K562 (cell line): ENCODE measurements around the gene PARD3B.

ENCODE experiments used
- ATF3 ChIP-seq, 2 experiments: fragments of 450-650 bp in 1 of 2; sonication (generic) in 1 of 2; formaldehyde crosslinking in 1 of 2; IDR thresholded peaks in 1 of 2; conservative IDR thresholded peaks in 1 of 2; 2 replicates each; pipeline versions ENCODE4 v1.6.1 to v1.8.1; 2016 to 2023; ENCODE audit warnings: mild to moderate bottlenecking in 2 of 2, moderate library complexity in 2 of 2, inconsistent platforms in 1 of 2, missing genetic modification reagents in 1 of 2
- CHAMP1 ChIP-seq: fragments of 450-650 bp; IDR thresholded peaks from 2 replicates; pipeline ENCODE4 v1.6.1; 2016; ENCODE audit warnings: mild to moderate bottlenecking
- CHCHD3 ChIP-seq: fragments of 250-450 bp; sonication (Bioruptor Pico); IDR thresholded peaks from 2 replicates; pipeline ENCODE4 v2.1.2; 2022; ENCODE audit warnings: mild to moderate bottlenecking
- FOXK1 ChIP-seq: sonication (generic); formaldehyde crosslinking; IDR thresholded peaks from 2 replicates; pipeline ENCODE4 v1.8.0; 2022; ENCODE audit warnings: missing genetic modification reagents, mild to moderate bottlenecking, borderline replicate concordance
- JUN ChIP-seq, 2 experiments: sonication (generic) in 1 of 2; formaldehyde crosslinking in 1 of 2; IDR thresholded peaks; 2 replicates each; pipeline versions ENCODE4 v1.6.1 to v1.8.0; 2012 to 2022; ENCODE audit warnings: borderline replicate concordance in 2 of 2, mild to moderate bottlenecking in 2 of 2, improper control_type of control experiment in 1 of 2, low read depth in 1 of 2, low read length in 1 of 2, missing genetic modification reagents in 1 of 2
- MIER1 ChIP-seq: fragments of 450-650 bp; IDR thresholded peaks from 2 replicates; pipeline ENCODE4 v1.6.1; 2016; ENCODE audit warnings: antibody characterized with exemption, mild to moderate bottlenecking, low read depth
- SMARCB1 ChIP-seq: IDR thresholded peaks from 2 replicates; pipeline ENCODE4 v1.6.1; 2011; ENCODE audit warnings: improper control_type of control experiment, low read depth; ENCODE audit not compliant: insufficient read length
- SREBF2 ChIP-seq: sonication (generic); formaldehyde crosslinking; IDR thresholded peaks from 2 replicates; pipeline ENCODE4 v1.4.0; 2020; ENCODE audit warnings: mild to moderate bottlenecking, missing genetic modification reagents
- TAF1 ChIP-seq: IDR thresholded peaks from 2 replicates; pipeline ENCODE4 v1.6.1; 2011; ENCODE audit warnings: mild to moderate bottlenecking, low read length, moderate library complexity; ENCODE audit not compliant: insufficient read depth, control insufficient read depth, severe bottlenecking; ENCODE audit errors: extremely low read depth
- XRCC4 ChIP-seq: IDR thresholded peaks from one replicate; pipeline ENCODE4 v1.6.1; 2011; ENCODE audit not compliant: insufficient read depth, insufficient read length; ENCODE audit errors: extremely low read depth
- ZBTB17 ChIP-seq: fragments of 450-650 bp; formaldehyde crosslinking; IDR thresholded peaks from 2 replicates; pipeline ENCODE4 v1.4.0; 2020; ENCODE audit warnings: mild to moderate bottlenecking

GRCh38 chr2:205218056-205218455 is 672.8 kb downstream of the PARD3B start:
- TF ChIP-seq ZBTB17 (no peak), CHCHD3 (CRISPR knock-in tag) (no peak), TAF1 (no peak), SMARCB1 (no peak), SREBF2 (CRISPR knock-in tag) (no peak), MIER1 (no peak), XRCC4 (no peak), FOXK1 (CRISPR knock-in tag) (no peak), JUN (IDR thresholded peaks at IDR 0.05; ENCODE audit: borderline replicate concordance, low read depth, low read length) (no peak), JUN (CRISPR knock-in tag; IDR thresholded peaks at IDR 0.05; ENCODE audit: borderline replicate concordance) (no peak), CHAMP1 (no peak), ATF3 (IDR thresholded peaks at IDR 0.05) (no peak), ATF3 (CRISPR knock-in tag; conservative IDR thresholded peaks at IDR 0.05) (no peak)
